ENCODE results near the gene AHDC1. TPM values are rescaled to one million over a fixed set of nuclear protein-coding genes. Genes with fewer than 3 reads are reported as not detected.

Gene AHDC1
- total RNA-seq, 1 donor from 2014 or later: 124 TPM

- Mint-ChIP-seq H3K27ac (ENCODE audit: unreplicated experiment) (peak overlapping the region; percentile 13), H3K27me3 (ENCODE audit: unreplicated experiment) (no peaks in the 10 kb centered on the region)
Measured at GRCh38 chr1:27547220-27548116, 56.5 kb downstream of the AHDC1 start.

GRCh38 chr1:27545876-27546275 is 58.1 kb downstream of the AHDC1 start:
- H3K4me1 Mint-ChIP-seq (ENCODE audit: unreplicated experiment): peaks cover 49% of the 10 kb centered on the region
- no peak overlapping the region for H3K27ac Mint-ChIP-seq (ENCODE audit: unreplicated experiment)
- no peaks in the 10 kb centered on the region for H3K9me3 Mint-ChIP-seq (ENCODE audit: unreplicated experiment)
- H3K36me3 Mint-ChIP-seq (ENCODE audit: unreplicated experiment): peaks cover 32% of the 10 kb centered on the region
- no peaks in the 10 kb centered on the region for H3K27me3 Mint-ChIP-seq (ENCODE audit: unreplicated experiment)
- DNase-seq (ENCODE audit: extremely low spot score, unreplicated experiment): no peak
- no peak for TF ChIP-seq CTCF (IDR thresholded peaks at IDR 0.05)
- H3K4me3 Mint-ChIP-seq (ENCODE audit: unreplicated experiment): no peak overlapping the region

More at GRCh38 chr1:27547220-27548116, 56.5 kb downstream of the AHDC1 start:
- peaks cover 38% of the 10 kb centered on the region for H3K36me3 Mint-ChIP-seq (ENCODE audit: unreplicated experiment)
- DNase-seq (ENCODE audit: extremely low spot score, unreplicated experiment): no peak
- TF ChIP-seq CTCF (IDR thresholded peaks at IDR 0.05): no peak
- no peaks in the 10 kb centered on the region for H3K9me3 Mint-ChIP-seq (ENCODE audit: unreplicated experiment)
- no peak overlapping the region for H3K4me3 Mint-ChIP-seq (ENCODE audit: unreplicated experiment)
- H3K4me1 Mint-ChIP-seq (ENCODE audit: unreplicated experiment): peaks cover 38% of the 10 kb centered on the region

DNA sequence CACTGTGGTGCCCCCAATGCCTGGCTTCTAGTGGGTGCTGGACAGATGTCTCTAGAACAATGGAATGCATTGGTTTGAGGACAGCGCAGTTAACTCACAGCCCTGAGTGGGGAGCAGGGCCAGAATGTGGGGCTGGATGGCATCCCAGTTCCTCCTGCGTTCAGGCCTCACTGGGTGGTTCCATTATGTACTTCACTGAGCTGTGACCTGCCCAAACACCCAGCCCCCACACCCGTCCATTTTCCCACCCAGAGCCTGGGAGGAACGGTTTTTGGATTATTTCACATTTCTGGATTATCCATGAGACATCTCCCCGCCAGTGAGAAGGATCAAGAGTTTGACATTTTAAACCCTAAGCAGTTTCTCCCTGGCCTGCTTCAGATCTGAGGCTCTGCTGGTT is 58.7 kb downstream of the AHDC1 start:
- peaks cover 55% of the 10 kb centered on the region for H3K4me1 Mint-ChIP-seq (ENCODE audit: unreplicated experiment)
- H3K36me3 Mint-ChIP-seq (ENCODE audit: unreplicated experiment): peaks cover 32% of the 10 kb centered on the region
- DNase-seq (ENCODE audit: extremely low spot score, unreplicated experiment): no peak
- H3K9me3 Mint-ChIP-seq (ENCODE audit: unreplicated experiment): no peaks in the 10 kb centered on the region
- peak overlapping the region; percentile 98 for H3K27ac Mint-ChIP-seq (ENCODE audit: unreplicated experiment)
- TF ChIP-seq CTCF (IDR thresholded peaks at IDR 0.05): no peak
- H3K4me3 Mint-ChIP-seq (ENCODE audit: unreplicated experiment): no peak overlapping the region
- H3K27me3 Mint-ChIP-seq (ENCODE audit: unreplicated experiment): no peaks in the 10 kb centered on the region

DNA sequence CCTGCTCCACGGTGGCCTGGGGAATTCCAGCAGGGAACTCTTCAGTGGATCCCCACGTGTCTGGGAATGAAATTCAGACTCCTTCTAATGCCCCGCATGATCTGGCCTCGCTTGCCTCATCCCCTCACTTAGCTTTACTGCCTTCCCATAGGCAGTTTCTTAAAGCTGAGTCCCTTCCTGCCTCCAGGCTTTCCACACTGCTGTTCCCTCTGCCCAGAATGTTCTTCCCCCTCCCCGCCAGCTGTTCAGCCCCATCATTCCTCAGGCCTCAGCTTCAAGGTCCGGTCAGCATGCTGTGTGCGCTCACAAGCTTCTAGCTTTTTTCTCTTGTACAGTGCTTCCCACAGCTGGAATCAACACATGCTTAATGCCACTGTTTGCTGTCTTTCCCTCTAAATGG is 59.1 kb downstream of the AHDC1 start:
- Mint-ChIP-seq H3K4me3 (ENCODE audit: unreplicated experiment) (no peak overlapping the region), H3K4me1 (ENCODE audit: unreplicated experiment) (peaks cover 60% of the 10 kb centered on the region), H3K9me3 (ENCODE audit: unreplicated experiment) (no peaks in the 10 kb centered on the region), H3K27me3 (ENCODE audit: unreplicated experiment) (no peaks in the 10 kb centered on the region), H3K27ac (ENCODE audit: unreplicated experiment) (peak overlapping the region; percentile 98), H3K36me3 (ENCODE audit: unreplicated experiment) (peaks cover 32% of the 10 kb centered on the region)
- no peak for TF ChIP-seq CTCF (IDR thresholded peaks at IDR 0.05)
- no peak for DNase-seq (ENCODE audit: extremely low spot score, unreplicated experiment)

DNA sequence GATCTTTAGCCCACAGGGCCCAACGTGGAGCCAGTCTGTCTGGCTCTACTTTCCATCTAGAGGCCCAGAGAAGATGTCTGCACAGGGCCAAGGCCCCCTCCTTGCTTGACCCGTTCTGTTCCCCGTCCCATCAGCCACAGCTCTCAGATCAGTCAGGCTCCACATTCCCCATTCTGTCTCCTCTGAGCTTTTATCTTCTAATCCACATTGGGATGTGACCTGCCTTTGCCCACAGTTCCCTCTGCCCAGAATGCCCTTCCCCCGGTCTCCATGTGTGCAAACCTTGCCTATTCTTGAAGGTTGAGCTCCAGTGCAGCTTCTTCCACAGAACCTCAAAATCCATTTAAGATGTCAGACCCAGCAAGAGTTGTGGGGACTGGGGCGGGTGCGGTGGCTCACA is 60.7 kb downstream of the AHDC1 start:
- peaks cover 73% of the 10 kb centered on the region for H3K4me1 Mint-ChIP-seq (ENCODE audit: unreplicated experiment)
- peaks cover 30% of the 10 kb centered on the region for H3K36me3 Mint-ChIP-seq (ENCODE audit: unreplicated experiment)
- H3K27ac Mint-ChIP-seq (ENCODE audit: unreplicated experiment): peak overlapping the region; percentile 98
- H3K9me3 Mint-ChIP-seq (ENCODE audit: unreplicated experiment): no peaks in the 10 kb centered on the region
- TF ChIP-seq CTCF (IDR thresholded peaks at IDR 0.05): no peak
- no peak for DNase-seq (ENCODE audit: extremely low spot score, unreplicated experiment)
- H3K27me3 Mint-ChIP-seq (ENCODE audit: unreplicated experiment): no peaks in the 10 kb centered on the region
- H3K4me3 Mint-ChIP-seq (ENCODE audit: unreplicated experiment): no peak overlapping the region
